ENCODE results near the gene INSRR. TPM values are rescaled to one million over a fixed set of nuclear protein-coding genes. Genes with fewer than 3 reads are reported as not detected.

INSRR gene
- total and polyA plus RNA-seq, 9 of the 15 experiments (the other 6 are each of a cell fraction or from before 2014, with no cell fraction given): 0.03 to 0.18 (median 0.06) TPM; not detected in 3

- 3% methylated on average over 3 of the region's 5 CpGs for WGBS (ENCODE audit: insufficient coverage, low coverage, missing lambda C conversion rate)
- peaks cover 17% of the 10 kb centered on the region; the same call in 2 of the 3 replicates for H3K79me2 ChIP-seq (ENCODE audit: control insufficient read depth, insufficient read depth, low read length)
- H3K4me3 ChIP-seq: peak overlapping the region; percentile 34; the same call in 1 of the 2 replicates
- BruUV-seq (replicated peaks): no TSS peak
- H3K9me1 ChIP-seq (ENCODE audit: control insufficient read depth, insufficient read depth, low read length): no peaks in the 10 kb centered on the region
- DNase-seq (ENCODE audit: extremely low read depth in 1 of 4, low spot score in 3 of 4): peak; percentile 46 to 66 (median 52)
- H2AFZ ChIP-seq (ENCODE audit: low read depth, low read length): peak overlapping the region; percentile 69; the same call in 1 of the 2 replicates
- H3K4me2 ChIP-seq (ENCODE audit: insufficient read depth, low read length): peak overlapping the region; percentile 90
- ChIA-PET POLR2A (interaction anchor here (0.5 to 2.3 kb wide), 7 partner anchors 10 to 199 kb away, joined by 3 to 10 read pairs (median 4); no protein-coding TSS in a partner anchor), CTCF (ENCODE audit: low intra/inter-chr PET ratio) (interaction anchor here (3.3 kb wide), 1 partner anchor 132 kb away, joined by 31 read pairs; no protein-coding TSS in a partner anchor)
- H3K9me3 ChIP-seq (replicated peaks; ENCODE audit: control insufficient read depth, insufficient read depth, low read depth, low read length): no peaks in the 10 kb centered on the region
- no peaks in the 10 kb centered on the region for H4K20me1 ChIP-seq (replicated peaks; ENCODE audit: control insufficient read depth, insufficient read depth, low read length)
- peak; percentile 57 for ATAC-seq
- intact Hi-C loops (cut with micrococcal nuclease): no loop called here
- in situ Hi-C loops (cut with MboI): no loop called here
- no peaks in the 10 kb centered on the region for H3K27me3 ChIP-seq (ENCODE audit: control insufficient read depth in 2 of 2, insufficient read depth in 2 of 2, low read length in 2 of 2)
- no peaks in the 10 kb centered on the region for H3K36me3 ChIP-seq (ENCODE audit: control insufficient read depth, insufficient read depth, low read length)
- H3K27ac ChIP-seq (ENCODE audit: extremely low read depth, low read depth, low read length): no peak overlapping the region; the same call in 2 of the 3 replicates
- H3K4me1 ChIP-seq (replicated peaks in 1 of 2; ENCODE audit: control insufficient read depth in 2 of 2, insufficient read depth in 2 of 2, low read length in 2 of 2): peaks cover 59 to 73% of the 10 kb centered on the region in 2 experiments
- peak; percentile 71 for FAIRE-seq
- H3K9ac ChIP-seq (ENCODE audit: insufficient read depth in 1 of 2, low read depth in 2 of 2, low read length in 2 of 2): peak overlapping the region; percentile 8 to 78; a peak in 2 of 4 replicates
- TF ChIP-seq GATAD2B (IDR thresholded peaks at IDR 0.05; ENCODE audit: borderline replicate concordance) (no peak), NFE2 (IDR thresholded peaks at IDR 0.05; ENCODE audit: low read depth) (0 out of 2 replicates have a peak, but pooled peaks have one; percentile 15), EP300 (IDR thresholded peaks at IDR 0.05; ENCODE audit: low read length) (no peak), TEAD1 (CRISPR knock-in tag; IDR thresholded peaks at IDR 0.05) (0 out of 4 replicates have a peak, but pooled peaks of 1 of the 2 experiments have one; percentile 15), HSF4 (CRISPR knock-in tag; IDR thresholded peaks at IDR 0.05; ENCODE audit: borderline replicate concordance) (no peak), FOSL1 (tag; conservative IDR thresholded peaks at IDR 0.05) (no peak), NFIC (IDR thresholded peaks at IDR 0.05) (peak; percentile 73), DPF2 (IDR thresholded peaks at IDR 0.05) (peak; percentile 50; the same call in 1 of the 2 replicates), NCOA4 (IDR thresholded peaks at IDR 0.05; ENCODE audit: partially characterized antibody) (no peak), BCOR (IDR thresholded peaks at IDR 0.05) (peak; percentile 24; the same call in 1 of the 2 replicates), MAX (CRISPR knock-in tag; IDR thresholded peaks at IDR 0.05) (no peak), CBFA2T2 (conservative IDR thresholded peaks at IDR 0.05) (no peak), RCOR1 (IDR thresholded peaks at IDR 0.05; ENCODE audit: borderline replicate concordance in 1 of 2, low read depth in 2 of 2, low read length in 2 of 2) (peak in 1 of 2 experiments; percentile 32; a peak in 1 of 4 replicates), HLTF (IDR thresholded peaks at IDR 0.05) (no peak), KDM5B (IDR thresholded peaks at IDR 0.05; ENCODE audit: insufficient replicate concordance, low read depth, low read length) (peak; percentile 23), HDGF (IDR thresholded peaks at IDR 0.05) (0 out of 2 replicates have a peak, but pooled peaks have one; percentile 35), LEF1 (IDR thresholded peaks at IDR 0.05) (no peak), ZNF551 (CRISPR knock-in tag; IDR thresholded peaks at IDR 0.05) (no peak), PKNOX1 (IDR thresholded peaks at IDR 0.05) (peak; percentile 81), NR2F6 (CRISPR knock-in tag; IDR thresholded peaks at IDR 0.05) (no peak), SMARCE1 (IDR thresholded peaks at IDR 0.05) (0 out of 2 replicates have a peak, but pooled peaks have one; percentile 18), ETS1 (conservative IDR thresholded peaks at IDR 0.05; ENCODE audit: control insufficient read depth, low read depth, low read length) (no peak), ZBTB1 (CRISPR knock-in tag; IDR thresholded peaks at IDR 0.05; ENCODE audit: borderline replicate concordance, low read depth) (no peak), KDM2B (CRISPR knock-in tag; IDR thresholded peaks at IDR 0.05) (no peak)
These were observed 361 bp downstream of the INSRR start for GRCh38 chr1:156858555-156858956.

Data from K562 (cell line).